ENCODE results near the gene SHROOM3. TPM values are rescaled to one million over a fixed set of nuclear protein-coding genes. Genes with fewer than 3 reads are reported as not detected.

Gene SHROOM3
- total and polyA plus RNA-seq, 10 donors, result 0.37 to 23.9 (median 8.3) TPM

- Histone ChIP-seq H3K9me3 (no peaks in the 10 kb centered on the region), H3K27ac (peak overlapping the region in 1 of 8 donors; percentile 58), H3K4me3 (no peak overlapping the region), H3K27me3 (replicated peaks in 1 of 7) (no peaks in the 10 kb centered on the region), H3K4me1 (no peaks in the 10 kb centered on the region), H3K36me3 (no peaks in the 10 kb centered on the region)
- 81 to 93% (median 86%) methylated on average over 9 of the region's 9 CpGs for WGBS, 5 donors
- DNase-seq, result no peak
- intact Hi-C loops (cut with DNase I; ENCODE audit: low total_unique reads), result no loop called here
- TF ChIP-seq CTCF (IDR thresholded peaks at IDR 0.05 in 8 of 11, conservative IDR thresholded peaks at IDR 0.05 in 3 of 11) (no peak), POLR2A (IDR thresholded peaks at IDR 0.05) (no peak), POLR2AphosphoS5 (IDR thresholded peaks at IDR 0.05) (no peak)
These were observed 344.9 kb downstream of the SHROOM3 start for GRCh38 chr4:76779740-76780459.

GRCh38 chr4:76780781-76781697 is 346.0 kb downstream of the SHROOM3 start:
- intact Hi-C loops (cut with DNase I; ENCODE audit: low total_unique reads), result no loop called here
- H3K27ac ChIP-seq, result peak overlapping the region in 2 of 8 donors; percentile 5 to 11
- TF ChIP-seq POLR2AphosphoS5 (IDR thresholded peaks at IDR 0.05) (no peak), CTCF (IDR thresholded peaks at IDR 0.05 in 8 of 11, conservative IDR thresholded peaks at IDR 0.05 in 3 of 11) (no peak), POLR2A (IDR thresholded peaks at IDR 0.05) (no peak)
- 86 to 94% (median 89%) methylated on average over 7 of the region's 7 CpGs for WGBS, 5 donors
- H3K9me3 ChIP-seq, result no peaks in the 10 kb centered on the region
- DNase-seq, result no peak
- no peaks in the 10 kb centered on the region for H3K4me1 ChIP-seq
- H3K36me3 ChIP-seq, result no peaks in the 10 kb centered on the region
- H3K27me3 ChIP-seq (replicated peaks in 1 of 7), result no peaks in the 10 kb centered on the region
- no peak overlapping the region for H3K4me3 ChIP-seq

- WGBS, 5 donors, result 76 to 87% (median 81%) methylated on average over 7 of the region's 7 CpGs
- peak overlapping the region in 5 of 8 donors; percentile 11 to 40 (median 20) for H3K27ac ChIP-seq
- TF ChIP-seq POLR2A (IDR thresholded peaks at IDR 0.05) (no peak), CTCF (IDR thresholded peaks at IDR 0.05 in 8 of 11, conservative IDR thresholded peaks at IDR 0.05 in 3 of 11) (no peak), POLR2AphosphoS5 (IDR thresholded peaks at IDR 0.05) (no peak)
These were observed 346.9 kb downstream of the SHROOM3 start for GRCh38 chr4:76781698-76782595.

More at GRCh38 chr4:76781698-76782595, 346.9 kb downstream of the SHROOM3 start:
- H3K4me3 ChIP-seq, result no peak overlapping the region
- H3K4me1 ChIP-seq, result no peaks in the 10 kb centered on the region
- H3K36me3 ChIP-seq, result no peaks in the 10 kb centered on the region
- no peaks in the 10 kb centered on the region for H3K27me3 ChIP-seq (replicated peaks in 1 of 7)
- no peaks in the 10 kb centered on the region for H3K9me3 ChIP-seq
- no peak for DNase-seq
- intact Hi-C loops (cut with DNase I; ENCODE audit: low total_unique reads), result no loop called here
